PC-9 (cell line): Measurements from ENCODE around the gene CCK. TPM values are rescaled to one million over a fixed set of nuclear protein-coding genes. Genes with fewer than 3 reads are reported as not detected.

Experiments used
- BruUV-seq: library from RNA; stranded (reverse); fragments of 400-500 nt; replicated peaks from 2 replicates; lab custom pipeline; 2021; lab: Mats Ljungman, UMichigan
- CTCF ChIA-PET: fragments of 300-600 bp; sonication (Branson Sonifier 250); formaldehyde crosslinking; loops from one replicate; lab custom pipeline; 2022; ENCODE audit warnings: antibody characterized with exemption; lab: Charles Lee
- POLR2A ChIA-PET: fragments of 300-600 bp; sonication (Branson Sonifier 250); formaldehyde crosslinking; loops from one replicate; lab custom pipeline; 2022; ENCODE audit warnings: antibody characterized with exemption; ENCODE audit not compliant: unreplicated experiment; lab: Charles Lee
- DNase-seq, 2 experiments: peaks; one replicate each; pipeline versions ENCODE4 v3.0.0 to v3.0.0-alpha.2; 2015 to 2022; ENCODE audit warnings: mixed read lengths in 1 of 2
- H2AFZ ChIP-seq: fragments of 200-600 bp; sonication (generic); 2 replicates; pipeline ENCODE4 v1.8.1; 2017; ENCODE audit warnings: antibody characterized with exemption
- H3F3A ChIP-seq: fragments of 200-600 bp; sonication (generic); 2 replicates; pipeline ENCODE4 v1.8.1; 2017; ENCODE audit warnings: antibody characterized with exemption, mild to moderate bottlenecking, low read depth; ENCODE audit not compliant: insufficient read depth
- H3K27ac ChIP-seq: fragments of 200-600 bp; sonication (generic); 2 replicates; pipeline ENCODE4 v1.6.1; 2016; ENCODE audit warnings: mixed run types
- H3K27me3 ChIP-seq: fragments of 200-600 bp; sonication (generic); 2 replicates; pipeline ENCODE4 v1.6.1; 2016; ENCODE audit warnings: low read depth, mixed run types; ENCODE audit not compliant: insufficient read depth
- H3K36me3 ChIP-seq: fragments of 200-600 bp; sonication (generic); 2 replicates; pipeline ENCODE4 v1.6.1; 2016; ENCODE audit warnings: low read depth, mixed run types
- H3K4me1 ChIP-seq: fragments of 200-600 bp; sonication (generic); replicated peaks from 2 replicates; pipeline ENCODE4 v1.6.1; 2016; ENCODE audit warnings: mixed run types; ENCODE audit not compliant: insufficient read depth
- H3K4me2 ChIP-seq: fragments of 200-600 bp; sonication (generic); 2 replicates; pipeline ENCODE4 v1.6.1; 2017; ENCODE audit warnings: mixed run types
- H3K4me3 ChIP-seq: fragments of 200-600 bp; sonication (generic); 2 replicates; pipeline ENCODE4 v1.6.1; 2016; ENCODE audit warnings: mixed run types
- H3K79me2 ChIP-seq: fragments of 200-600 bp; sonication (generic); 2 replicates; pipeline ENCODE4 v1.6.1; 2017; ENCODE audit warnings: low read depth, mixed run types
- H3K9me2 ChIP-seq: fragments of 200-600 bp; sonication (generic); 2 replicates; pipeline ENCODE4 v1.8.1; 2017; ENCODE audit warnings: mild to moderate bottlenecking; ENCODE audit not compliant: insufficient read depth
- H3K9me3 ChIP-seq: fragments of 200-600 bp; sonication (generic); 2 replicates; pipeline ENCODE4 v1.8.1; 2016; ENCODE audit warnings: low read depth; ENCODE audit not compliant: insufficient read depth
- H4K20me1 ChIP-seq: fragments of 200-600 bp; sonication (generic); 2 replicates; pipeline ENCODE4 v1.8.1; 2017; ENCODE audit not compliant: insufficient read depth
- CTCF ChIP-seq: fragments of 200-600 bp; sonication (generic); conservative IDR thresholded peaks from 2 replicates; pipeline ENCODE4 v1.6.1; 2017; ENCODE audit warnings: mixed run types, antibody characterized with exemption, mild to moderate bottlenecking, moderate library complexity
- EZH2 ChIP-seq: fragments of 200-600 bp; sonication (generic); IDR thresholded peaks from 2 replicates; pipeline ENCODE4 v1.8.0; 2017; ENCODE audit warnings: antibody characterized with exemption, low read depth
- intact Hi-C: fragments of 100-400 bp; cut with micrococcal nuclease; formaldehyde crosslinking; loops from one replicate; pipeline ENCODE4 v1.10.0; 2022; ENCODE audit not compliant: unreplicated experiment
- total RNA-seq: library from RNA; stranded (reverse); gene quantifications from 2 replicates; pipeline ENCODE4 v1.2.3, GENCODE V29; 2021

Gene CCK
- total RNA-seq, 1 experiment from 2014 or later, result 2.7 TPM

DNA sequence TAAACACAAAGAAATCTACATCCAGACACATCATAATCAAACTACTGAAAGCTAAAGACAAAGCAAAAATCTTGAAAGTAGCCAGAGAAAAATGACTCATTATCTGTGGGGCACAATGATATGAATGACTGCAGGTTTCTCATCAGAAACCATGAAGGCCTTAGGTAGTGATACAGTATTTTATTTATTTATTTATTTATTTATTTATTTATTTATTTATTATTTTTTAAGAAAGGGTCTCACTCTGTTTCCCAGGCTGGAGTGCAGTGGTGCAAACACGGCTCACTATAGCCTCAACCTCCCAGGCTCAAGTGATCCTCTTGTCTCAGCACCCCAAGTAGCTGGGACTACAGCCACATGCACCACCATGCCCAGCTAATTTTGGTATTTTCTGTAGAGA is 15.2 kb downstream of the CCK start:
- CTCF ChIA-PET, result no interaction called here
- H2AFZ ChIP-seq, result no peak overlapping the region
- no peak overlapping the region for H3K4me3 ChIP-seq
- H3K36me3 ChIP-seq, result no peaks in the 10 kb centered on the region
- DNase-seq, result no peak
- intact Hi-C loops, result no loop called here
- no peak overlapping the region for H3K27ac ChIP-seq
- H3K9me2 ChIP-seq, result no peaks in the 10 kb centered on the region
- H3K27me3 ChIP-seq, result no peaks in the 10 kb centered on the region
- no peak for TF ChIP-seq EZH2
- no peak for TF ChIP-seq CTCF
- no peak overlapping the region for H3K4me2 ChIP-seq
- H3K79me2 ChIP-seq, result no peaks in the 10 kb centered on the region
- no peaks in the 10 kb centered on the region for H4K20me1 ChIP-seq
- H3K9me3 ChIP-seq, result no peaks in the 10 kb centered on the region
- peaks cover 24% of the 10 kb centered on the region for H3K4me1 ChIP-seq
- POLR2A ChIA-PET, result no interaction called here
- peaks cover 6% of the 10 kb centered on the region; the same call in 1 of the 2 replicates for H3F3A ChIP-seq
- no TSS peak for BruUV-seq

DNA sequence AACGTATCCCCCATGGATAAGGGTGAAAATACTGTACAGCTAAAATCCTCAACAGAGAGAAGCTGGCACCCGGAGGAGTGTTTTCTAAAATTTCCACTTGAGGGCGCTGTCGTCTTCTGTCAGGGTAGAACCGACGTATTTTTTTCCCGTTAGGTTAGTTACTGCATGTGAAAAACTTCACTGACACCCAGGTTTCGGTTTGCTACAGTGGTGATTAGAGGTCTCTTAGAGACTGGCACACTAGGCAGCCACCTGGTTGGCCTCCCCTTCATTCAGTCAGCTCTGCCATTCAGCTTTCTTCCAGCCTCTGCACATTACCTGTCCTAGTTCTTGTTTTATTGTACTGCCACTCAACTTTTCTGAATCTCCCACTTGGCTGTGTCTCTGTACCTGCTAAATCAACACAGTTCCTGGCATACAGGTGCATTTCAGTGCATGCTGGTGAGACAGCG is 18.4 kb downstream of the CCK start:
- Histone ChIP-seq H3K27ac (no peak overlapping the region), H4K20me1 (no peaks in the 10 kb centered on the region), H3K36me3 (no peaks in the 10 kb centered on the region), H3K79me2 (no peaks in the 10 kb centered on the region), H3K9me2 (no peaks in the 10 kb centered on the region), H2AFZ (no peak overlapping the region), H3K4me2 (peak overlapping the region; percentile 58), H3K9me3 (no peaks in the 10 kb centered on the region), H3F3A (no peaks in the 10 kb centered on the region), H3K27me3 (0 out of 2 replicates have a peak, but pooled peaks cover 7% of the 10 kb centered on the region), H3K4me1 (no peaks in the 10 kb centered on the region), H3K4me3 (no peak overlapping the region)
- peak; percentile 86 for TF ChIP-seq CTCF
- TF ChIP-seq EZH2, result no peak
- intact Hi-C loops, result loop anchor here (1.0 kb wide), 3 partner anchors 197 to 497 kb away; no protein-coding TSS in a partner anchor
- CTCF ChIA-PET, result interaction anchor here (0.6 to 1.4 kb wide), 6 partner anchors 16 to 1444 kb away, joined by 3 to 6 read pairs (median 3); no protein-coding TSS in a partner anchor
- DNase-seq, result peak; percentile 53 to 64
- BruUV-seq, result no TSS peak
- POLR2A ChIA-PET, result no interaction called here

- H4K20me1 ChIP-seq, result no peaks in the 10 kb centered on the region
- no peak for TF ChIP-seq EZH2
- no peak for TF ChIP-seq CTCF
- no peaks in the 10 kb centered on the region for H3K9me3 ChIP-seq
- no peak overlapping the region for H3K4me2 ChIP-seq
- H3K36me3 ChIP-seq, result no peaks in the 10 kb centered on the region
- no peaks in the 10 kb centered on the region for H3K79me2 ChIP-seq
- no peaks in the 10 kb centered on the region for H3K4me1 ChIP-seq
- no peak overlapping the region for H2AFZ ChIP-seq
- H3K9me2 ChIP-seq, result no peaks in the 10 kb centered on the region
- DNase-seq, result no peak
- CTCF ChIA-PET, result interaction anchor here (1.0 to 1.3 kb wide), 2 partner anchors 9 to 198 kb away, joined by 3 read pairs; no protein-coding TSS in a partner anchor
- H3K4me3 ChIP-seq, result no peak overlapping the region
- no peaks in the 10 kb centered on the region for H3F3A ChIP-seq
- POLR2A ChIA-PET, result no interaction called here
- no TSS peak for BruUV-seq
- intact Hi-C loops, result no loop called here
- H3K27me3 ChIP-seq, result 0 out of 2 replicates have a peak, but pooled peaks cover 7% of the 10 kb centered on the region
- no peak overlapping the region for H3K27ac ChIP-seq
These were observed 19.9 kb downstream of the CCK start for GRCh38 chr3:42246091-42246490.
